HFFc6 (cell line): Measurements from ENCODE around the gene PCP2. TPM values are rescaled to one million over a fixed set of nuclear protein-coding genes. Genes with fewer than 3 reads are reported as not detected.

ENCODE experiments used
- DNase-seq: peaks from one replicate; pipeline ENCODE4 v3.0.0-alpha.2; 2018
- H3K27ac Mint-ChIP-seq: 2 replicates; pipeline ENCODE4 v1.8.0; 2020; ENCODE audit warnings: mild to moderate bottlenecking, mixed read lengths
- H3K27me3 Mint-ChIP-seq: 2 replicates; pipeline ENCODE4 v1.8.0; 2021; ENCODE audit warnings: mild to moderate bottlenecking, moderate library complexity, mixed read lengths; ENCODE audit not compliant: insufficient read depth
- H3K36me3 Mint-ChIP-seq: 2 replicates; pipeline ENCODE4 v1.8.0; 2021; ENCODE audit warnings: low read depth, mixed read lengths
- H3K4me1 Mint-ChIP-seq: 2 replicates; pipeline ENCODE4 v1.8.0; 2020; ENCODE audit warnings: low read depth, mixed read lengths
- H3K4me3 Mint-ChIP-seq: 2 replicates; pipeline ENCODE4 v1.8.0; 2020; ENCODE audit warnings: mild to moderate bottlenecking, moderate library complexity, mixed read lengths
- H3K9me3 Mint-ChIP-seq: 2 replicates; pipeline ENCODE4 v1.8.0; 2020; ENCODE audit warnings: mild to moderate bottlenecking, mixed read lengths
- total RNA-seq, 6 experiments: library from RNA; stranded (reverse); fragmentation: NEBNext Ultra II Directional; extraction: Animal tissue kit (Norgen Biotek cat#: 25700); gene quantifications; 2 replicates in 1 of 6; 3 replicates in 5 of 6; pipeline ENCODE4 v1.2.3, GENCODE V29; 2021
- TF ChIP-seq, protein P1 (sequence below): fragments of 200-600 bp; sonication (generic); IDR thresholded peaks from 2 replicates; pipeline ENCODE4 v1.5.0; 2021; ENCODE audit warnings: antibody characterized with exemption, mild to moderate bottlenecking

PCP2 gene
- total RNA-seq, 6 experiments from 2014 or later, result not detected

DNA sequence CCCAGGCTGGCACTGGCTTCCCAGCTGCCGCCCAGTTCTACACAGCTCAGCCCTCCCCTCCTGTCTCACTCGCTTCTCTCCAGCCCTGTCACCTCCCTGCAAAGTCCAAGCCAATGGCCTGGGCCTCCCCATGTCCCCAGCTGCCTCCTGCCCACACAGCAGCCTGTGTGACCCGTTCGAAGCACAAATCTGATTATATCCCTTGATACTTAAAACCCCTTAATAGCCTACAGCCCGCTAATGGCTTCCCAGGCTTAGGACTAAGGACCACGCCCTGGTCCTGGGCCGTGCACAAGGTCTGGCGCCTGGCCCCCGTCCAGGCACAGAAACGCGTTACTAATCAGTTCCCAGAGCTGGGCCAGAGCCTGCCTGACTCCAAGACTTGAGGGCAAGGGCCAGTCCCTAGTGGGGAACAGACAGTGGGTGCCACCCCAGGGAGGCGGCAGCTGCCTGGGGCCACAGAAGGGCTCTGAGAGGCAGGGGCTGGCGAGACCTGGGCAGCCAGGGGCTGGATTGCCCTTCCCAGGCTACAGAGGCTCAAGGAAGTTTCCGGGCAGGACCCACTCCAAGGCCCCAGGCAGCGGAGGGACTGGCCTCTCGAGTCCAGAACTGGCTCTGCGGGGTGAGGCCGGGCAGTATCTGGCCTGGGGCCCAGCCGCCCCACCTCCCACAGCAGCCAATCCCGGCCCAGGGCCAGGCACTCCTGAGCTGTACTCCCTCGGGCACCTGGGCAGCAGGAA is 14.6 kb downstream of the PCP2 start:
- Mint-ChIP-seq H3K4me1 (no peaks in the 10 kb centered on the region), H3K9me3 (no peaks in the 10 kb centered on the region), H3K4me3 (no peak overlapping the region), H3K36me3 (peaks cover 38% of the 10 kb centered on the region), H3K27me3 (peaks cover 2% of the 10 kb centered on the region), H3K27ac (no peak overlapping the region; the same call in 1 of the 2 replicates)
- no peak for DNase-seq
- TF ChIP-seq, protein P1, sequence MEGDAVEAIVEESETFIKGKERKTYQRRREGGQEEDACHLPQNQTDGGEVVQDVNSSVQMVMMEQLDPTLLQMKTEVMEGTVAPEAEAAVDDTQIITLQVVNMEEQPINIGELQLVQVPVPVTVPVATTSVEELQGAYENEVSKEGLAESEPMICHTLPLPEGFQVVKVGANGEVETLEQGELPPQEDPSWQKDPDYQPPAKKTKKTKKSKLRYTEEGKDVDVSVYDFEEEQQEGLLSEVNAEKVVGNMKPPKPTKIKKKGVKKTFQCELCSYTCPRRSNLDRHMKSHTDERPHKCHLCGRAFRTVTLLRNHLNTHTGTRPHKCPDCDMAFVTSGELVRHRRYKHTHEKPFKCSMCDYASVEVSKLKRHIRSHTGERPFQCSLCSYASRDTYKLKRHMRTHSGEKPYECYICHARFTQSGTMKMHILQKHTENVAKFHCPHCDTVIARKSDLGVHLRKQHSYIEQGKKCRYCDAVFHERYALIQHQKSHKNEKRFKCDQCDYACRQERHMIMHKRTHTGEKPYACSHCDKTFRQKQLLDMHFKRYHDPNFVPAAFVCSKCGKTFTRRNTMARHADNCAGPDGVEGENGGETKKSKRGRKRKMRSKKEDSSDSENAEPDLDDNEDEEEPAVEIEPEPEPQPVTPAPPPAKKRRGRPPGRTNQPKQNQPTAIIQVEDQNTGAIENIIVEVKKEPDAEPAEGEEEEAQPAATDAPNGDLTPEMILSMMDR, result no peak

DNA sequence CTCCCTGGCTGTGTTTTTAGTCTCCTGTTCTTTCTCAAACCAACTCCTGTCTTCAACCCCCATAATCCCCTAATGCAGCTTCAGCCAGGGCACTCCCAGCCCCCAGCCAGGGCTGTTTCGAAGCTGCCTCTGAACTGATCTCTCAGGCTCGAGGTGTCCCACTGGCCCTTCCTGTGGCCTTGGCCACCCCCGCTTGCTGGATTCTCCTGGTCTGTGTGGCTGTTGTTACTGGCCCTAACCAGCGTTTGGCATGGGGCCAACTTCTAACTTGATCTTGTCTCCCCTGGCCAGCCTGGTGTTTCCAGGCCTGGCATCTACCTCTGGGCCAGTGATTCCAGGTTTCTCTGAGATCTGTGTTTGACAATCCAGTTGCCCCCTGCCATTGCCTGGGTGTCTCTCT is 15.2 kb downstream of the PCP2 start:
- Mint-ChIP-seq H3K4me1 (no peaks in the 10 kb centered on the region), H3K9me3 (no peaks in the 10 kb centered on the region), H3K36me3 (peaks cover 37% of the 10 kb centered on the region), H3K27me3 (peaks cover 2% of the 10 kb centered on the region), H3K4me3 (no peak overlapping the region), H3K27ac (no peak overlapping the region; the same call in 1 of the 2 replicates)
- DNase-seq, result no peak
- TF ChIP-seq, protein P1, result no peak

- H3K36me3 Mint-ChIP-seq, result peaks cover 31% of the 10 kb centered on the region
- TF ChIP-seq, protein P1, result no peak
- DNase-seq, result no peak
- no peaks in the 10 kb centered on the region for H3K4me1 Mint-ChIP-seq
- no peak overlapping the region for H3K4me3 Mint-ChIP-seq
- no peak overlapping the region for H3K27ac Mint-ChIP-seq
- no peaks in the 10 kb centered on the region for H3K9me3 Mint-ChIP-seq
- H3K27me3 Mint-ChIP-seq, result no peaks in the 10 kb centered on the region; the same call in none of the 2 replicates
Observed at GRCh38 chr19:7617735-7618134, 15.8 kb downstream of the PCP2 start.

DNA sequence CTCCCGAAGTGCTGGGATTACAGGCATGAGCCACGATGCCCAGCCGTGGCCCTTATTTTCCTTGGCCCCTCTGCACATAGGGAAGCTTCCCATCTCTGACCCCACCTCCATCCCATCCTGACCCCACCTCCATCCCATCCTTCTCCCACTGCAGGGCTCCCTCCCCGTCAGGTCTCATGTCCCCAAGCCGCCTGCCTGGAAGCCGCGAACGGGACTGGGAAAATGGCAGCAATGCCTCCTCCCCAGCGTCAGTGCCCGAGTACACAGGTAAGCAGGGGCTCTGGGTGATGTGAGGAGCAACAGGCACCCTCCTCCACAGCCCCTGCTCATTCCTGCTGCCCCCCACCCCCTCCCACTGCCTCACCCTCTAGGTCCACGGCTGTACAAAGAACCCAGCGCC is 16.3 kb downstream of the PCP2 start:
- DNase-seq, result no peak
- TF ChIP-seq, protein P1, result no peak
- no peak overlapping the region for H3K27ac Mint-ChIP-seq
- H3K4me1 Mint-ChIP-seq, result no peaks in the 10 kb centered on the region
- no peaks in the 10 kb centered on the region; the same call in none of the 2 replicates for H3K27me3 Mint-ChIP-seq
- peaks cover 25% of the 10 kb centered on the region for H3K36me3 Mint-ChIP-seq
- H3K4me3 Mint-ChIP-seq, result no peak overlapping the region
- H3K9me3 Mint-ChIP-seq, result no peaks in the 10 kb centered on the region

DNA sequence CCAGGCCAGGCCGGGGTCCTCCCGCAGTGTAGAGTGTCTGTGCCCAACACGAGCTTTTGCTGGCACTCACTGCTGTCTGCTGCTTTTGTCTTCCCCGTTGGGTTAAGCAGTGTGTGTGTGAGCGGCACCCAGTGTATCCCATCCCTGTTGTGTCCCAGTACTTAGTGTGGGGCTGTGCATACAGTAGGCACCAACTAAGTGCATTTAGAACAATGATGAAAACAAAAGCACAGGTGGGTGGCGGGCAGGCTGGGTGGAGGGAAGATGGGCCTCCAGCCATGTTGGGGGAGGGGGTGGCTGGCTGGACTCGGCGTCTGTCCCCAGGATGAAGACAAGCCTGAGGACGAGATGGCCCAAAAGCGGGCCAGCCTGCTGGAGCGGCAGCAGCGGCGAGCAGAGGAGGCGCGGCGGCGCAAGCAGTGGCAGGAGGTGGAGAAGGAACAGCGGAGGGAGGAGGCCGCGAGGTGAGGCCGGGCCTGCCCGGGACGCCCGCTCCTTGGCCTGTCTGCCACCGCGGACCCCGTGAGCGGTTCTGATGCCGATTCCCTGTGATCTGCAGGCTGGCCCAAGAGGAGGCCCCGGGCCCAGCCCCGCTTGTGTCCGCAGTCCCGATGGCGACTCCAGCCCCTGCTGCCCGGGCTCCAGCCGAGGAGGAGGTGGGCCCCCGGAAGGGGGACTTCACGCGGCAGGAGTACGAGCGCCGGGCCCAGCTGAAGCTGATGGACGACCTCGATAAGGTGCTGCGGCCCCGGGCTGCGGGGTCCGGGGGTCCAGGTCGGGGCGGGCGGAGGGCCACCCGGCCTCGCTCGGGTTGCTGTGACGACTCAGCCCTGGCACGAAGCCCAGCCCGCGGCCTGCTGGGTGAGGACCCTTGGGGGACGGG is 18.4 kb downstream of the PCP2 start:
- TF ChIP-seq, protein P1, result no peak
- Mint-ChIP-seq H3K27ac (no peak overlapping the region), H3K36me3 (peaks cover 16% of the 10 kb centered on the region), H3K4me1 (no peaks in the 10 kb centered on the region), H3K27me3 (no peaks in the 10 kb centered on the region; the same call in none of the 2 replicates), H3K4me3 (no peak overlapping the region), H3K9me3 (no peaks in the 10 kb centered on the region)
- DNase-seq, result no peak
